Stomach (tissue), 4 donors: Measurements from ENCODE around the gene DPYSL5.

Source experiments
- EP300 ChIP-seq: sonication (generic); formaldehyde crosslinking; IDR thresholded peaks from one replicate; pipeline ENCODE4 v1.6.1; 2017; ENCODE audit warnings: antibody characterized with exemption
- POLR2A ChIP-seq, 4 donors: fragments of 450-650 bp; IDR thresholded peaks; one replicate each; pipeline ENCODE4 v1.6.1; 2016; ENCODE audit warnings: antibody characterized with exemption in 4 of 4, control low read depth in 2 of 4, mild to moderate bottlenecking in 1 of 4, moderate library complexity in 1 of 4
- POLR2AphosphoS5 ChIP-seq, 3 donors: sonication (generic); formaldehyde crosslinking; IDR thresholded peaks; one replicate each; pipeline ENCODE4 v1.6.1; 2016; ENCODE audit warnings: antibody characterized with exemption in 3 of 3
- TF ChIP-seq, protein P1 (sequence below), 7 experiments: fragments of 450-650 bp in 4 of 7; fragments of 200-600 bp in 3 of 7; sonication (generic) in 3 of 7; IDR thresholded peaks; one replicate each; pipeline ENCODE4 v1.5.1; 2016 to 2019; ENCODE audit warnings: antibody characterized with exemption in 7 of 7, control low read depth in 2 of 7, mild to moderate bottlenecking in 1 of 7

DNA sequence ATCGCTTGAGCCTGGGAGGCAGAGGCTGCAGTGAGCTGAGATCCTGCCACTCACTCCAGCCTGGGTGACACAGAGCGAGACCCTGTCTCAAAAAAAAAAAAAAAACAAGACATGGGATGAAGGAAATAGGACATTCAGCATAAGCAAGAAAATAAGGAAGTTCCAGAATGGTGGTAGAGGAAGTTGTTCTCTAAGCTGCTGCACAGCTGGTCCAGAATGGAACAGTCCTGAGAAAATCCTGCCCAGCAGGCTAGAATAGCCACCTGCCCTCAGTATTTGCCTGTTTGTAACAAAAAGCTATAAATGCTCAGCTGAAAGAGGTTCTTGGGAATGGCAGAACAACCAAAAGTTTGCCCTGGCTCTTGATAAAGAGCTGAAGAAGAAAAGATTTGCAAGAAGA lies 111.4 kb downstream of the DPYSL5 start:
- TF ChIP-seq, protein P1, sequence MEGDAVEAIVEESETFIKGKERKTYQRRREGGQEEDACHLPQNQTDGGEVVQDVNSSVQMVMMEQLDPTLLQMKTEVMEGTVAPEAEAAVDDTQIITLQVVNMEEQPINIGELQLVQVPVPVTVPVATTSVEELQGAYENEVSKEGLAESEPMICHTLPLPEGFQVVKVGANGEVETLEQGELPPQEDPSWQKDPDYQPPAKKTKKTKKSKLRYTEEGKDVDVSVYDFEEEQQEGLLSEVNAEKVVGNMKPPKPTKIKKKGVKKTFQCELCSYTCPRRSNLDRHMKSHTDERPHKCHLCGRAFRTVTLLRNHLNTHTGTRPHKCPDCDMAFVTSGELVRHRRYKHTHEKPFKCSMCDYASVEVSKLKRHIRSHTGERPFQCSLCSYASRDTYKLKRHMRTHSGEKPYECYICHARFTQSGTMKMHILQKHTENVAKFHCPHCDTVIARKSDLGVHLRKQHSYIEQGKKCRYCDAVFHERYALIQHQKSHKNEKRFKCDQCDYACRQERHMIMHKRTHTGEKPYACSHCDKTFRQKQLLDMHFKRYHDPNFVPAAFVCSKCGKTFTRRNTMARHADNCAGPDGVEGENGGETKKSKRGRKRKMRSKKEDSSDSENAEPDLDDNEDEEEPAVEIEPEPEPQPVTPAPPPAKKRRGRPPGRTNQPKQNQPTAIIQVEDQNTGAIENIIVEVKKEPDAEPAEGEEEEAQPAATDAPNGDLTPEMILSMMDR (IDR thresholded peaks at IDR 0.05), result no peak
- TF ChIP-seq EP300 (no peak), POLR2AphosphoS5 (IDR thresholded peaks at IDR 0.05) (no peak), POLR2A (IDR thresholded peaks at IDR 0.05) (no peak)
